ENCODE results near the gene MTR. TPM values are rescaled to one million over a fixed set of nuclear protein-coding genes. Genes with fewer than 3 reads are reported as not detected.

The MTR gene
- total RNA-seq, 1 experiment from 2014 or later, result 27.5 TPM

GRCh38 chr1:236819856-236820255, 24.8 kb downstream of the MTR start:
- Mint-ChIP-seq H3K9me3 (no peaks in the 10 kb centered on the region), H3K36me3 (peaks cover 25% of the 10 kb centered on the region), H3K4me1 (no peaks in the 10 kb centered on the region), H3K27me3 (ENCODE audit: low read depth) (no peaks in the 10 kb centered on the region), H3K4me3 (no peak overlapping the region), H3K27ac (no peak overlapping the region)
- ChIA-PET CTCF (interaction anchor here (0.7 kb wide), 1 partner anchor 12 kb away, joined by 3 read pairs; no protein-coding TSS in a partner anchor), POLR2A (no interaction called here)
- TF ChIP-seq NFYB (CRISPR knock-in tag; conservative IDR thresholded peaks at IDR 0.05; ENCODE audit: low read depth), result no peak
- ATAC-seq, result no peak
- no peak for DNase-seq (ENCODE audit: low spot score)

DNA sequence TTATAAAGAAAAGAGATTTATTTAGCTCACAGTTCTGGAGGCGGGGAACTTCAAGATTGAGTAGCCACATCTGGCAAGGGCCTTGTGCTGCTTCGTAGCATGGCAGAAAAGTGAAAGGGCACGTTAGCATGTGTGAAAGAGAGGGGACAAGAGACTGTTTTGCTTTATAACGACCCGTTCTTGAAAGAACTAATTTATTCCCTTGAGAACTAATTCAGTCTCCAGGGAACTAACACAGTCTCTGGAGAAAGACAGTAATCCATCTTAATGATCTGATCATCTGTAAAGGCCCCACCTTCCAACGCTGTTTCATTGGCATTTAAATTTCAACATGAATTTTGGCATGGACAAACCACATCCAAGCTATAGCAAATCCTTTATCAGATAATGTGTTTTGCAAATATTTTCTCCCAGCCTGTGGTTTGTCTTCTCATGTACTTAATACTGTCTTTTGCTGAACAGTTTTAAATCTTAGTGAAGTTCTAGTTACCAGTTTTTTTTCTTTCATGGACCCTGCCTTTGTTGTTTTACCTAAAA, 26.1 kb downstream of the MTR start:
- POLR2A ChIA-PET, result no interaction called here
- H3K36me3 Mint-ChIP-seq, result peaks cover 21% of the 10 kb centered on the region
- no peak overlapping the region for H3K4me3 Mint-ChIP-seq
- H3K4me1 Mint-ChIP-seq, result no peaks in the 10 kb centered on the region
- DNase-seq (ENCODE audit: low spot score) (no peak), ATAC-seq (no peak)
- no peak overlapping the region for H3K27ac Mint-ChIP-seq
- CTCF ChIA-PET, result no interaction called here
- TF ChIP-seq ERG (CRISPR knock-in tag; IDR thresholded peaks at IDR 0.05) (no peak), TEAD1 (CRISPR knock-in tag; IDR thresholded peaks at IDR 0.05) (no peak), TEAD4 (CRISPR knock-in tag; IDR thresholded peaks at IDR 0.05) (no peak), ZNF219 (CRISPR knock-in tag; IDR thresholded peaks at IDR 0.05; ENCODE audit: borderline replicate concordance) (no peak), ZNF671 (CRISPR knock-in tag; IDR thresholded peaks at IDR 0.05) (no peak)
- TF ChIP-seq, protein P1, sequence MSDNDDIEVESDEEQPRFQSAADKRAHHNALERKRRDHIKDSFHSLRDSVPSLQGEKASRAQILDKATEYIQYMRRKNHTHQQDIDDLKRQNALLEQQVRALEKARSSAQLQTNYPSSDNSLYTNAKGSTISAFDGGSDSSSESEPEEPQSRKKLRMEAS (CRISPR knock-in tag; IDR thresholded peaks at IDR 0.05), result no peak
- H3K9me3 Mint-ChIP-seq, result no peaks in the 10 kb centered on the region
- no peaks in the 10 kb centered on the region for H3K27me3 Mint-ChIP-seq (ENCODE audit: low read depth)

DNA sequence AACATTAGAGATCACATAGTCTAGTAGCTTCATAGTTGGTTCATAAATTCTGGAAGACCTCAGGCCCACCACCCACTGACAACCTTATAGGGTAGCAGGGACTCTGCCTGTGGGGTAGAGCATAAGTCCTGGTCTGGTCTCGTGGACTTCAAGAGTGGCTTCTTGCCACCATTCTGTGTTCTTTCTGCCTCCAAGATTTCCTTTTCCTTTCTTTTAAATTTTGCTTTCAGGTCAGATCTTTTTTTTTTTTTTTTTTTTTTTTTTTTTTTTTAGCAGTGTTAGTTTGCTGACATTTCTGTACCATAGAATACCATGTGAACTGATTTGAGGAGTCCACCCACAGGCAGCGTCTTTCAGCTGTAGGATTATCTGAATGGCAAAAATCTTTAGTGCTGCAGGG, 28.5 kb downstream of the MTR start:
- Mint-ChIP-seq H3K27ac (no peak overlapping the region), H3K36me3 (peaks cover 26% of the 10 kb centered on the region), H3K4me1 (no peaks in the 10 kb centered on the region), H3K27me3 (ENCODE audit: low read depth) (no peaks in the 10 kb centered on the region), H3K9me3 (no peaks in the 10 kb centered on the region), H3K4me3 (no peak overlapping the region)
- CTCF ChIA-PET, result interaction anchor here (0.7 kb wide), 1 partner anchor 738 kb away, joined by 4 read pairs; no protein-coding TSS in a partner anchor
- no peak for DNase-seq (ENCODE audit: low spot score)
- POLR2A ChIA-PET, result no interaction called here
- no peak for ATAC-seq
- TF ChIP-seq SMAD3 (CRISPR knock-in tag; IDR thresholded peaks at IDR 0.05; ENCODE audit: borderline replicate concordance) (no peak), FOXP1 (CRISPR knock-in tag; IDR thresholded peaks at IDR 0.05; ENCODE audit: borderline replicate concordance) (no peak), ZNF396 (CRISPR knock-in tag; IDR thresholded peaks at IDR 0.05; ENCODE audit: borderline replicate concordance) (no peak), ZBTB21 (CRISPR knock-in tag; IDR thresholded peaks at IDR 0.05; ENCODE audit: borderline replicate concordance) (no peak), HMGA2 (CRISPR knock-in tag; IDR thresholded peaks at IDR 0.05) (no peak), ZNF532 (CRISPR knock-in tag; IDR thresholded peaks at IDR 0.05; ENCODE audit: borderline replicate concordance) (no peak), ZNF121 (CRISPR knock-in tag; IDR thresholded peaks at IDR 0.05) (no peak), KAT7 (CRISPR knock-in tag; IDR thresholded peaks at IDR 0.05; ENCODE audit: borderline replicate concordance) (no peak)
- TF ChIP-seq, protein P2, sequence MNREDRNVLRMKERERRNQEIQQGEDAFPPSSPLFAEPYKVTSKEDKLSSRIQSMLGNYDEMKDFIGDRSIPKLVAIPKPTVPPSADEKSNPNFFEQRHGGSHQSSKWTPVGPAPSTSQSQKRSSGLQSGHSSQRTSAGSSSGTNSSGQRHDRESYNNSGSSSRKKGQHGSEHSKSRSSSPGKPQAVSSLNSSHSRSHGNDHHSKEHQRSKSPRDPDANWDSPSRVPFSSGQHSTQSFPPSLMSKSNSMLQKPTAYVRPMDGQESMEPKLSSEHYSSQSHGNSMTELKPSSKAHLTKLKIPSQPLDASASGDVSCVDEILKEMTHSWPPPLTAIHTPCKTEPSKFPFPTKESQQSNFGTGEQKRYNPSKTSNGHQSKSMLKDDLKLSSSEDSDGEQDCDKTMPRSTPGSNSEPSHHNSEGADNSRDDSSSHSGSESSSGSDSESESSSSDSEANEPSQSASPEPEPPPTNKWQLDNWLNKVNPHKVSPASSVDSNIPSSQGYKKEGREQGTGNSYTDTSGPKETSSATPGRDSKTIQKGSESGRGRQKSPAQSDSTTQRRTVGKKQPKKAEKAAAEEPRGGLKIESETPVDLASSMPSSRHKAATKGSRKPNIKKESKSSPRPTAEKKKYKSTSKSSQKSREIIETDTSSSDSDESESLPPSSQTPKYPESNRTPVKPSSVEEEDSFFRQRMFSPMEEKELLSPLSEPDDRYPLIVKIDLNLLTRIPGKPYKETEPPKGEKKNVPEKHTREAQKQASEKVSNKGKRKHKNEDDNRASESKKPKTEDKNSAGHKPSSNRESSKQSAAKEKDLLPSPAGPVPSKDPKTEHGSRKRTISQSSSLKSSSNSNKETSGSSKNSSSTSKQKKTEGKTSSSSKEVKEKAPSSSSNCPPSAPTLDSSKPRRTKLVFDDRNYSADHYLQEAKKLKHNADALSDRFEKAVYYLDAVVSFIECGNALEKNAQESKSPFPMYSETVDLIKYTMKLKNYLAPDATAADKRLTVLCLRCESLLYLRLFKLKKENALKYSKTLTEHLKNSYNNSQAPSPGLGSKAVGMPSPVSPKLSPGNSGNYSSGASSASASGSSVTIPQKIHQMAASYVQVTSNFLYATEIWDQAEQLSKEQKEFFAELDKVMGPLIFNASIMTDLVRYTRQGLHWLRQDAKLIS (CRISPR knock-in tag; IDR thresholded peaks at IDR 0.05; ENCODE audit: borderline replicate concordance), result no peak
- TF ChIP-seq, protein P3, sequence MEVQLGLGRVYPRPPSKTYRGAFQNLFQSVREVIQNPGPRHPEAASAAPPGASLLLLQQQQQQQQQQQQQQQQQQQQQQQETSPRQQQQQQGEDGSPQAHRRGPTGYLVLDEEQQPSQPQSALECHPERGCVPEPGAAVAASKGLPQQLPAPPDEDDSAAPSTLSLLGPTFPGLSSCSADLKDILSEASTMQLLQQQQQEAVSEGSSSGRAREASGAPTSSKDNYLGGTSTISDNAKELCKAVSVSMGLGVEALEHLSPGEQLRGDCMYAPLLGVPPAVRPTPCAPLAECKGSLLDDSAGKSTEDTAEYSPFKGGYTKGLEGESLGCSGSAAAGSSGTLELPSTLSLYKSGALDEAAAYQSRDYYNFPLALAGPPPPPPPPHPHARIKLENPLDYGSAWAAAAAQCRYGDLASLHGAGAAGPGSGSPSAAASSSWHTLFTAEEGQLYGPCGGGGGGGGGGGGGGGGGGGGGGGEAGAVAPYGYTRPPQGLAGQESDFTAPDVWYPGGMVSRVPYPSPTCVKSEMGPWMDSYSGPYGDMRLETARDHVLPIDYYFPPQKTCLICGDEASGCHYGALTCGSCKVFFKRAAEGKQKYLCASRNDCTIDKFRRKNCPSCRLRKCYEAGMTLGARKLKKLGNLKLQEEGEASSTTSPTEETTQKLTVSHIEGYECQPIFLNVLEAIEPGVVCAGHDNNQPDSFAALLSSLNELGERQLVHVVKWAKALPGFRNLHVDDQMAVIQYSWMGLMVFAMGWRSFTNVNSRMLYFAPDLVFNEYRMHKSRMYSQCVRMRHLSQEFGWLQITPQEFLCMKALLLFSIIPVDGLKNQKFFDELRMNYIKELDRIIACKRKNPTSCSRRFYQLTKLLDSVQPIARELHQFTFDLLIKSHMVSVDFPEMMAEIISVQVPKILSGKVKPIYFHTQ (CRISPR knock-in tag; IDR thresholded peaks at IDR 0.05), result no peak
- TF ChIP-seq, protein P4, sequence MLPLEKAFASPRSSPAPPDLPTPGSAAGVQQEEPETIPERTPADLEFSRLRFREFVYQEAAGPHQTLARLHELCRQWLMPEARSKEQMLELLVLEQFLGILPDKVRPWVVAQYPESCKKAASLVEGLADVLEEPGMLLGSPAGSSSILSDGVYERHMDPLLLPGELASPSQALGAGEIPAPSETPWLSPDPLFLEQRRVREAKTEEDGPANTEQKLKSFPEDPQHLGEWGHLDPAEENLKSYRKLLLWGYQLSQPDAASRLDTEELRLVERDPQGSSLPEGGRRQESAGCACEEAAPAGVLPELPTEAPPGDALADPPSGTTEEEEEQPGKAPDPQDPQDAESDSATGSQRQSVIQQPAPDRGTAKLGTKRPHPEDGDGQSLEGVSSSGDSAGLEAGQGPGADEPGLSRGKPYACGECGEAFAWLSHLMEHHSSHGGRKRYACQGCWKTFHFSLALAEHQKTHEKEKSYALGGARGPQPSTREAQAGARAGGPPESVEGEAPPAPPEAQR (CRISPR knock-in tag; IDR thresholded peaks at IDR 0.05), result no peak

Measured in WTC11 (cell line).